GM21528 (cell line): Measurements from ENCODE around the gene NRCAM.
A peak's percentile ranks its signal among the peaks of the same experiment; 100 is the strongest.

Experiments
- ATAC-seq: cut with Tn5 transposase; IDR thresholded peaks from one replicate; pipeline ENCODE4 v1.9.1; 2021; ENCODE audit warnings: mild to moderate bottlenecking, moderate library complexity; ENCODE audit not compliant: unreplicated experiment, low FRiP score

NRCAM gene

DNA sequence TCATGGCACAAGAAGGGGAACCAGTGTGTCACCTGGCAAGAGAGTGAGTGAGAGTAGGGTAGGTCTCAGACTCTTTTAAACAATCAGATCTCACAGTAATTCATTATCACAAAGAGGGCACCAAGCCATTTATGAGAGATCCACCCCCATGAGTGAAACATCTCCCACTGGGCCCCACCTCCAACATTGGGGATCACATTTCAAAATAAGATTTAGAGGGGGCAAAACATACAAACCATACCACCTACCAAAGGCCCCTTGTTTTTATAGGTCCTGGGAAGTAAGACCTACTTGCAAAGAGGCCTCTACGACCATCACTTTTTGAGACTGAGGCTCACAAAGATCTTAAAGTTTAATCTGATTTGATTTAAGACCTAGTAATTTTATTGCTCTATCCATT is 134.9 kb downstream of the NRCAM start:
- no peak for ATAC-seq

DNA sequence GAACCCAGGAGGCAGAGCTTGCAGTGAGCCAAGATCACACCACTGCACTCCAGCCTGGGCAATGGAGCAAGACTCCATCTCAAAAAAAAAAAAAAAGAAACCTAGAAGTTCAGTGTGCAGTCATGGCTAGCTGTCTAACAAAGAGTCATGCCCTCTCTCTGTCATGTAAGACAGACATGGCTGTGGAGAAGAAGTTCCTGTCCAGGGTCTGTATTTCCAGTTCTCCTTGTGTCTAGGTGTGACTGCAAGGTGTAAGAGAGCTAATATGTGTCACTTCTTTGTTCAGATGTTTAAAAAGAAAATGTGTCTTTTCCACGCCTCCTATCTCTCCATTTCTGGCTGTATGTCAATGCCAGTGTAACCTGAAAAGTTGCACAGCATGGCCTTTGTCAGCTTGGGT is 139.5 kb downstream of the NRCAM start:
- no peak for ATAC-seq

DNA sequence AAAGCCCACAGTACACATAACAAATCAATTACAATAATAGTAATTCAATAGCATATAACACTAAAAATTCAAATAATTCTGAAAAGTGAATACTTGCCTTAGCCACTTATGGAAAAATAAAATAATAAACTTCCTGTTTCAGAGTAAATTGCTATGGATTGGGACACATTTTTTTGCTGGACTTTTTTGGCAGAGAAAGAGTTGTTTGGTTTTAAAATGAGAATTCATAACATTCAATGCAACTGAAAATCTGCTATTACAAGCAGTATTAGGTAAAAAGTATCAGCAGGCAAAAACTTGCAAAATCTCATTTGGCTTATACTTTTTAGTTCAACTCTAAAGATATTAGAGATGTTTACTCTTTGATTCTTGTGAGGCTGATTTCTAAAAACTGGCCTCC is 141.7 kb downstream of the NRCAM start:
- ATAC-seq, result no peak

DNA sequence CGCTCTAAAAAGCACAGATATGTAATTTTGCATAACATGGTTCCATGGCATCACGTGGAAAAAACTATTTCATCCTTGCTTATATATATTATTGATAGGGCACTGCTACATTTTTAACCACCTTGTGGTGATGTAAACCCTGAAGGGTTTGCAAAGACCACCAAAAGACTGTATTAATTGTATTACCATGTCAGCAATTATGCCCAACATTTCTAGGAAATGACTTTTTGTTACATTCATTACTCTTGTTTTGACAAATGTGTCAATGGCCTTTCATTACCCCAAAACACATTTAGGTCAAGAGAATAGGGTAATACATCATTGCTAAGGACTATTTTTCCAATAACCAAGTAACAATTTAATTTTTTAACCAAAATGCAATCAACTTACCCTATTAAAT is 142.2 kb downstream of the NRCAM start:
- ATAC-seq, result no peak

DNA sequence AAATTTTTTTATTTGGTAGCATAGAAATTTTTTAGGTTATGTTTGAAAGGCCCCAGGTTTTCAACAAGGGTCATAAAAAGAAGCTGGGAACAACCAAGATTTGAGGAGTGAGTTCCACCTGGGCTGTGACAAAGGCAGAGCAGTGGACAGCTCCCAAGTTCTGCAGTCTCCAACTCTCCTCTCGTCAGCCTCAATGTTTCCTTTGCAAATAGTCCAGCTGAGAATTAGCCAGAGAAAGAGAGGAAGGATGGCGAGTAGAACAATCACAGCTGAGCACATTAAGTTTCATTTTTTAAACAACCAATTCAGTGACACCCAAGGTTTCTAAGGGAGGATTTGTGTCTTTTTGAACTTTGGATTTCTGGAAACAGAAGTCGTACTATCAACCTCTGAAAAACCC is 143.2 kb downstream of the NRCAM start:
- ATAC-seq, result no peak

DNA sequence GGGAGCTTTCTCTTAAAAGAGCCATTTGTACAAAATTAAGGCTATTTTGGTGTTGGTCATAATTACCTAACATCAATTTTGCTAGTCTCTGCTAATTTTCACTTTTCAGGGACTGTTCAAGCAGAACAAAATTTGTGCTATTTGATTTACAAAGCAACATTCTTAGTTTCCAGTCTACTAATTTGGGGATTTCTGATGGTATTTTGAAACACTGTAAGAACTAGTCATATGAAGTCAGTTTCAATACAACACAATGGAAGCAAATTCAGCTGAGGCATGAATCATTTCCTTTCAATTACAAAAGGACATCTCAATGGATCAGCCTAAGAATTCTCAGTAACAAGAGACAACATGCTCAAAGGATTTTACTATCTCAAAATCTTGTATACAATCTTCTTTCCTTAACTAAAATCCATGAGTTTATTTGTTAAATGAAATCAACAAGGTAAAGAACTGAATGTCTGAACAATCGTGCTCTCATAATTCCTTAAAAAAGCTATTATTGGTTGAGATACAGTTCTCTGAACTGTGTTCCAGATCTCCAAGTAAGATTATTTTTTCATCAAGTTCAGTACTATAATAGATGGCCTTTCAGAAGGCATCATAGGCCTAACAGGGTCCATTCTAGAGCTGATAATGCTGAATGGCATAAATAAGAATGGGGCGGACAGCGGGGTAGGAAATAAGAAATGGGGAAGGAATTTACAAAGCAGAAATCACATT is 144.6 kb downstream of the NRCAM start:
- peak; percentile 65 for ATAC-seq

DNA sequence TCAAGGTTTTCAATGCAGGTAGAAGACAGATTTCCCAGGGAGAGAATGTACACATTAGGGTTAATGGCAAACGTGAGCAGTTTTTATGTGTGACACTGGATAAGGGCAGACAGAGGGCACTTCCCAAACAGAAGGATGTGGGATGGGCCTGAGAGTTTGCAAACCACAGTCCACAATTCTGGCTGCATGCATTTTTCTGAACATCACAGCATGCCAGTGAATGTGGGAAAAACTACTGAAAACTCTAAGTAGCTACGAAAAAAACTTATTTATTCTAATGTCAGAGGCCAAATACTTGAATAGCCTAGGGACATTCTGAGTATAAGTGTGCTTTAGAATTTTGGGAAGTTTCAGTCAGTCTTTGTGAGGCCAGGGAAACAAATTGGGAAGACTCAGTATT is 145.9 kb downstream of the NRCAM start:
- no peak for ATAC-seq

DNA sequence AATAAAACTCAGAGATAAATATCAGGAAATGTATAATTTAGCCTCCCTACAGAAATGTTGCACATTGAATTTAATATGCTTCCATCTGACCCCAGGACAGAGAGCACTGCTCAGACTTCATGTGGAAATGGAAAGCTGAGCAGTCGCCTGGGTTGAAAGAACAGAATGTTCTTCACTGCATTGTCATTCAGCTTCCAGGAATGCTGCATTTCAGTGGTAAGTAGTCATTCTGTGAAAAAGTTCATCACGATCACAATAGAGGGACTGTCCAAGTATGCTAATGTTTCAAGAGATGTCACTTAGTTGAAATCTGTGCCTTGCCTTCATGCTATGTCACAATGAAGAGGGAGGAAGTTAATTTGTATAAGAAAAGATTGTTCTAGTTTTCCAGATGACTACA is 147.3 kb downstream of the NRCAM start:
- no peak for ATAC-seq

DNA sequence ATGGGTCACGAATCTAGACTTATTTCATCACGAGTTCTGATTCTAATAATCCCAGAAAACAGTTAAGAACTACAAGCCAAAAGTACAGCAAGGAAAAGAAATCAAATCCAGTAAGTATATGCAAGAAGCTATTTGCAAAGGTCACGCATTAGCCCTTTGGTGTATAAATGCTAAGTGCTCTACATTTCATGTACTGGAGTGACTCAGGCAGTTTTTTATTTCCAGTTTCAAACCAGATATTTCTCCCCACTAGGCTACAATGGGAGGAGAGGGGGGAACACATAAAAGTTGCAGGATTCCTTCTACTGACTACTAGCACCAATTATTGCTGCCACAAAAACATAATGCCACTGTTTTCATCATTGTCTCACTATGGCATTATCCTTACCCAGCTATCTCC is 148.0 kb downstream of the NRCAM start:
- ATAC-seq, result no peak

DNA sequence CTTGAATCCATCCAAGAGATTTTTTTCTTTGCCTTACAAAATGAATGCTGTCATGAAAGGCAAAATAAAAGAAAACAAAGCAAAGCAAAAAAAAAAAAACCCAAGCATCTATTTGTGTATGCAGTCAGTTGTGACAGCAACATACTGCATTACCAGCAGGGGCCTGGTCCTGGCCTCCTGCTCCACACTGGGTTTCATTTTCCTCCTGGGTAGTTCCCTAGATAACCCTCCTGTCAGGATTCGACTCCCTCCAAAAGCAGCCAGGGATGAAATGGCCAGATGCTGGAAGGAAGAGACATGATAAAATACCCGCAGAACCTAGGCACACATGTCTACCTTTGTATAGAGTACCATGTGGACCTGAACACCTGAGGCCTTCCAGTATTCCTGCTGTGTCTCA is 148.6 kb downstream of the NRCAM start:
- ATAC-seq, result no peak

DNA sequence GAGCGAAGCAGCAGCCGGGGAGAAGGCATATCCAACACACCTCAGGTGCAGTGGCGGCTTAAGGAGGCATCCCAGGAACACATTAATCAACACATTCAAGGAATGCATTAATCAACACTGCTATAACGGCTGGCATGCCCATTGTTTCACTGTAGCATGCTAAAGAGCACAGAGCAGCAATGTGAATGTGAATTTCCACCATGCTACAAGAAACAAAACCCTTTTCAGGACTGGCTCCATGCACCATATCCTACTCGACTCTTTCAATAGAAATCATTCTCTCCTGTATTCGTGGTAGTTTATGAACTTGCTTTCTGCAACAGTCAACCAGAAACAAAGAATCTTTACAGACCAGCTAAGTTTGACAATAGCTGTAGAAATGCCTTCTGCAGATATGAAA is 149.0 kb downstream of the NRCAM start:
- ATAC-seq, result no peak

DNA sequence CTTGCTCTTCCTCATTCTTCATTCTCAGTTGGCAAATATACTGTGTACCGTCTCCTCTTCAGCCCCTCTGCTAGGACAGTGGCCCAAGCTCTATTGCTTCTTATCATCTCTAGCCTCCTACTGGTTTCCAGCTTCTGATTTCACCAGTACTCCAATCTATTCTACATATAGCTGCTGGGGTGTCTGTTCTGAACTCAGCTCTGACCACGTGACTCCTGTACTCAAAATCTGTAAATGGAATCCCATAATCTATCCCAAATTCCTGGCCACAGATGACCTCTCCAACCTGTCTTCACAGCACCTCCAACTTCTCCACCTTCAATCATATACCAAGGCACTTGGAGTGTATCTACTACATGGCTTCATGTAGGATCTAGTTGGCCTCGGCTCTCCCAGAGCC is 152.9 kb downstream of the NRCAM start:
- no peak for ATAC-seq

DNA sequence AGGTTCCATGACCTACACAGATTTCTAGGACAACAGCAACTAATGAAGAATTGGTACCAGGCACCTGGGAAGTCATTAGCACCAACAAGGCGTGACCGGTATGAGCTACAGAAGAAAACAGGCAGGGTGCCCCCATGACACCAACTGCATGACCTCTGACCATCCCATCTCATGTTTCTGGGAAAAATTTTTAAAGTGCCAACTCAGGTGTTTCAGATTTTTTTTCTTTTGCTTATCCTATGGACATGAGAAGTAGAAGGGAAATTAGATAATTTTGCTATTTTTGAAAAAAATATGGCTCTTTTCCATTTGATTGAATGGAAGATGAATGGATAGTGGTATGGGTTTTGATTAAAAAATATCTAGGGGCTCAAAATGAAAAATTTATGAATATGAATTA is 154.8 kb downstream of the NRCAM start:
- no peak for ATAC-seq

DNA sequence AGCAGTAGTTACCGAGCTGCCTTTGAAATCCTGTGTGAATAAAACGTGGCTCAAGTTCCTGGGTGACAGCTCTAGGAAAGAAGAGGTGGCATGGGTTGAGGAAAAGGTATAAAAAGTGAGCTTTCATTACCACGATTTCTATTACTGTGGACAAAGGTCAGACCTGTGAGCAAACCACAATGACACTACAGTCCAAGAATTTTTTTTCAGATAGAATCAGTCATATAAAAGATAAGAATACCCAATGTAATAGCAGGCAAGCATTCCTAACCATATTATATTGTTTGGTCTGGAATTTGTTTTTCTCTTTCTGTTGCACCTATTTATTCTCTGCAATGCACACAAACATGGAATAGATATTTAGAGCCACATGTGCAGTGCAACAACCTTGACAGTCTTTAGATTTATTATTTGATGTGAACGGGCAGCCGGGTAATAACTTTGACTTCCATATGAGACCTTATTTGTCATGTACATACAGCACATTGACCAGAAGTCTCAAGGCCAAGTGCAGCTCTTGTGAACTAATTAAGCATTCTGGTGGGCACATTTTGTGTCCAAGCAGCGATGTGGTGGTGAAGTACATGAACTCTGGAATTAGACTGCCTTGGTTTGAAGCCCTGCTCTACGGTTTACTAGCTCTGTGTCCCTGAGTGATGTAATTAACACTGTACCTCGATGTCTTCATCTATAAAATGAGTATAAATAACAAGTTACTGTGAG is 156.8 kb downstream of the NRCAM start:
- no peak for ATAC-seq

DNA sequence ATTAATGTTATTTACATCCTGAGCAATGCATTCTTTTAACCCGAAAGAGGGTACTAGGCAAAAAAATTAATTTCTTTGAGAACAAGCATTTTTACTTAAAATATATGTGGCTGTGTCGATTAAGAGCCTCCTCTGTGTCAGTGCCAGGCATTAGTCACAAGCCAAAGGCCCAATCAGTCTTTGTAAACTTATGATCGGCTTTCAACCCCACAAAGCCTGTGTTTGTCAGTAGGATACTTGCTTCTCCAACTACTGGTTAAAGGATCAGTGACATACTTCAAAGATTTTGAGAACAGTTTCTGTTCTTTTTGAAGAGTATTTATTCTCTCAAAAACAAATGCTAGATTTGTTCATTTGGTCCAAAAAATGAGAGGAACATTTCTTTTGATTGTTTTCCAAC is 159.3 kb downstream of the NRCAM start:
- ATAC-seq, result no peak

DNA sequence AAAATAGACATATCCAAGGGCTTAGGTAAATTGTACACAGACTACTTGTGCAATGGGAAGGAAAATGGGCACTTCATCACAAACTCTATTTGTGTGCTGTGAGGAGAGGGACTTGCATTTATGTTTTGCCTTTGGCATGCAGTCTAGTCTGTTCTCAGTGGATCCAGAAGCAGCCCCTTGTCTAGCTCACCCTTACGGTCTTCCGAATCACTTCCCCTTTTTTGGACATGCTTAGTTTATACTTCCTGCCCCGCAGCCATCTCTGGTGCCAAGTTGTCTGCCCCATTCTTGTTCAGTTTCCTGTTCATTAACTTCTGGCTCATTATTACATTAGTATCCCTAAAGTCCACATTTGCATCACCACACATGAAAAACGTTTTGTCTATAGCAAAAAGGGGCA is 161.6 kb downstream of the NRCAM start:
- ATAC-seq, result peak; percentile 93

DNA sequence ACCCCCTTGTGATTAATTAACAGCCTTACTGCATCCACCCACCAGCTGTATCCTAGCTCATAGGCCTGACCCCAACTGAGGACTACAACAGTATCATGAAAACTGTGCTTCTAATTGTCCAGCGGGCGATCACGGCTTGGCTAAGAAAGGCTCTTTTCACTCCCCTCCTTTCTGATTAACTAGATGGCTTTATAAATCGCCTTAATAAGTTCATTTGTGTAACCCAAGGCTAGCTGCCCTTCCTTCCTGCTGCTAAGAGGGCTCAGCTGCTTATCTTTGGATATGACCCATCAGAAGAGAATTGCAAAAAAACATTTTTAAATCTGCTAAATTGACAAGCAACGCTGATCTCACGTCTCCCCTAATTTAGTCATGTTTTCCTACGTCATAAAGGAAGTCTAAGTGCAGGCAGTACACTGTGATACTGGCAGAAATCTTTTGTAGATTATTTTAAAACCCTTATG is 163.1 kb downstream of the NRCAM start:
- no peak for ATAC-seq

DNA sequence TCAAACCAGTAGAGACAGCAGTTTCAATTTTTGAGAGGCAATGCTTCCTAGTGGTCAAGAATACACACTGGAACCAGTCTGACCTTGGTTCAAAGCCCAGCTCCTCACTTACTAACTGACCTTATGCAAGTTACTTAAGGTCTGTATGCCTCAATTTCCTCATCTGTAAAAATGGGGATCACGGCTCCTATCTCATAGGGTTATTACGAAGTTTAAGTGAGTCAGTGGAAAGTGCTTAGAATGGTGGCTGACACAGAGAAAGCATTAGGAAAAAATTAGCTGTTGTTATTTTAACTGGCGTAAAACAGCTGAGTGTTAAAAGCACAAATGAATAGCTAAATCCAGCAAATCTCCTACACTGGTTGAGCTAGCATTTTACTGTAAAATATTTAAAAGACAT is 163.7 kb downstream of the NRCAM start:
- no peak for ATAC-seq

DNA sequence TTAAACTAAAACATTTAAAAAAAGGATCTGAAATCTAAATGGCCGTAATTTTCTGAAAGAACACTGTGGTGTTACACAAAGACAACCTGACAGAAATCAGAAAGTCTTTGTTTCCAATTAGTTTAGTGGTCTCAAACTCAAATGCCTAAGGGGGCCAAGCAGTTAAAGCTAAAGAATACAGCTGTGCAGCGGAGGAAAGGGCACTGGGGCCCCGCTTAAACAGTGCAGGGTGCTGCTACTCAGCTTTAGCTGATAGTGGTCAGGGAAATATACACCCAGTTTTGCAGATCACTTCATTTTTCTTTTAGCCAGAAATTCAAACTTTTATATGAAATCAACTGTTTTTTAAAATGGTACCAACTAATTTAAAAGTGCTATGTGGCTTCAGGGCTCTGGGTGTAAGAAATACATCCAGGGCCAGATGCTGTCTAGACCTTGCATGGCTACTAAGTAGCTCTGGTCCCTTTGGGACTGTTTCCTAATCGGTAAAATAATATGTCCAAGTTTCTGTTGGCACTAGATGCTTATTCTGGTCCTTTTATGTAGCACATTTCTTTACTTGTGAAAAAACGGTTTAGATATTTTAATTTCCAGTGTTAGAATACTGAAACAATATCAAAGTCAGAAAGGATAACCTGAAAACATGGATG is 164.3 kb downstream of the NRCAM start:
- ATAC-seq, result no peak

DNA sequence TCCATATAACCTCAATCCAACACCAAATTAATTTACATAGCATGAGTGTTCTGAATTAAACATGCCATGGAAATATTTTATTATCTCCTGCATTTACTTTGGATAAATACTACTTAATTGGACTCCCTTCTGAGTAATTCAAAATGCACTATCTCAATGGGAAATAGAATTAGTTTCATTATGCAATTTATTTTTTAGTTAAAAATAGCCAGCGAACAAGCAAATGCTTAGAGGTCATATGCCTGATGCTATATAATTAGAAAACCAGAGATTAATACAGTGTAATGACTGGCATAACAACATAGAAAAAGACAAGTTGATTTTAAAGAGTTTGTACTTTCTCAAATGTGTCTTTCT is 165.1 kb downstream of the NRCAM start:
- no peak for ATAC-seq

DNA sequence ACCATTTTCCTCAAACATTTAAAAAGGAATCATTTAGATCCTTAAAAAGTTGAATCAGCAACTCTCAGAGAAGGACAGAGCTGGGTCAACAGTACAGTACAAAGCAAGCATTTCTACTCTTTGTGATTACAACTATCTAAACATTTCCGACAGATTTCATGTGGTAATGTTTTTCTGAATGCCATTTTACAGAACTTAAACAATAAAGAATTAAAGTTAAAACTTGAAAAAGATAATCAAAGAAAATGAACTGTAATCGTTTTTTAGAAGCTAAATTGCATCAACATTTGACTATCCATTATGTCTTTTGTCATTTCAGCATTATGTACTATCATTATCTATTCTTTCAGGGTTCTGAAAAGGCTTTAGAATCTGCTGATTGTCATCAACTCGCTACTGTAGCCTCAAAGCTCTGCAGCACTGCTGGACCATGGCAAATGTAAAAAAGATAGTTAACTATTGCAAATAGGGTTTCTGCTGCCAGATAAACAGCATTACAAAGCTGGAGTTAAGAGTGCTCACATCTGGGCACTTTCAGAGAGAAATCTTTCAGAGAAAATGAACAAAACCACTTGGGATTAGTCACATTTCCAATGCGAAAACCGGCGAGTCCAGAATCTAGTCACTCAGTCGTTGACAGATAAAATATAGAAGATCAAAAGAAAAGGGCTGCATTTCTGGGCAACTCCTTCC is 165.6 kb downstream of the NRCAM start:
- ATAC-seq, result no peak
